ENCODE results near the gene ZCCHC2.

ZCCHC2 gene

DNA sequence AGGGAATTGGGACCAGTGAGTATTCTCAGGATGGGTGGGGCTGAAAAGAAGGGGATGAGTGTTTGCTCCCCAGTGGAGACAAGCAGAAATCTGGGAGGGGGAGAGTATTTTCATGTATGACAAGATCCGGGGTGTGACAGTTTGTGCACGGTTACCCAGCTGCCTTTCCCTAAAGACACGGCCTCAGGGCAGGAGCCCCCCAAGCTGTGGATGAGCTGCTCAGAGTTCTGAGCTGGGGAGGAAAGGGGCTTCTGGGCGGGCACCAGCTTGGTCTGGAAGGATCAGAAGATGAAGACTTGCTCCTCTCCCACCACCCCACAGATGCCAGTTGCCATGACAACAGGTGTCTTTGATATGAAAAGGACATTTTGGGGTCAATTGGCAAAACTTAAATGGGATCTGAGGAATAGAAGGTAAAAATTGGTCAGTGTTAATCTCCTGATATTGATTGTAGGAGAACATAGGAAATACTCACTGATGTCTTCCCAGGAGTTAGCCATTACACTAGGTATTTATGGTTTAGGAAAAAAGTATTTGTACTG is 29.2 kb downstream of the ZCCHC2 start:
- H3K9me3 ChIP-seq (ENCODE audit: insufficient read depth, low read length) = no peaks in the 10 kb centered on the region
- TF ChIP-seq EZH2phosphoT487 (conservative IDR thresholded peaks at IDR 0.05; ENCODE audit: low read length) = no peak
- TF ChIP-seq, protein P1, sequence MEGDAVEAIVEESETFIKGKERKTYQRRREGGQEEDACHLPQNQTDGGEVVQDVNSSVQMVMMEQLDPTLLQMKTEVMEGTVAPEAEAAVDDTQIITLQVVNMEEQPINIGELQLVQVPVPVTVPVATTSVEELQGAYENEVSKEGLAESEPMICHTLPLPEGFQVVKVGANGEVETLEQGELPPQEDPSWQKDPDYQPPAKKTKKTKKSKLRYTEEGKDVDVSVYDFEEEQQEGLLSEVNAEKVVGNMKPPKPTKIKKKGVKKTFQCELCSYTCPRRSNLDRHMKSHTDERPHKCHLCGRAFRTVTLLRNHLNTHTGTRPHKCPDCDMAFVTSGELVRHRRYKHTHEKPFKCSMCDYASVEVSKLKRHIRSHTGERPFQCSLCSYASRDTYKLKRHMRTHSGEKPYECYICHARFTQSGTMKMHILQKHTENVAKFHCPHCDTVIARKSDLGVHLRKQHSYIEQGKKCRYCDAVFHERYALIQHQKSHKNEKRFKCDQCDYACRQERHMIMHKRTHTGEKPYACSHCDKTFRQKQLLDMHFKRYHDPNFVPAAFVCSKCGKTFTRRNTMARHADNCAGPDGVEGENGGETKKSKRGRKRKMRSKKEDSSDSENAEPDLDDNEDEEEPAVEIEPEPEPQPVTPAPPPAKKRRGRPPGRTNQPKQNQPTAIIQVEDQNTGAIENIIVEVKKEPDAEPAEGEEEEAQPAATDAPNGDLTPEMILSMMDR (IDR thresholded peaks at IDR 0.05; ENCODE audit: insufficient read depth, low read length, poor library complexity, severe bottlenecking) = no peak
- peaks cover 22% of the 10 kb centered on the region for H3K36me3 ChIP-seq (ENCODE audit: low read length)
- H3K79me2 ChIP-seq (ENCODE audit: insufficient read depth, low read length) = no peaks in the 10 kb centered on the region
- H3K4me2 ChIP-seq (ENCODE audit: low read depth, low read length, poor library complexity, severe bottlenecking) = no peak overlapping the region
- H3K9ac ChIP-seq (ENCODE audit: low read length) = no peak overlapping the region
- H3K27ac ChIP-seq (ENCODE audit: low read depth, low read length) = no peak overlapping the region
- H3K27me3 ChIP-seq (ENCODE audit: low read length) = no peaks in the 10 kb centered on the region
- no peaks in the 10 kb centered on the region for H3K9me2 ChIP-seq (replicated peaks; ENCODE audit: insufficient read depth, low read length)
- no peaks in the 10 kb centered on the region for H3F3A ChIP-seq (ENCODE audit: insufficient read depth)
- no peaks in the 10 kb centered on the region for H4K20me1 ChIP-seq (ENCODE audit: low read depth, low read length)
- H2AFZ ChIP-seq (ENCODE audit: low read depth, low read length, severe bottlenecking) = no peak overlapping the region
- H3K4me3 ChIP-seq (ENCODE audit: insufficient read depth, low read length, poor library complexity, severe bottlenecking) = no peak overlapping the region

DNA sequence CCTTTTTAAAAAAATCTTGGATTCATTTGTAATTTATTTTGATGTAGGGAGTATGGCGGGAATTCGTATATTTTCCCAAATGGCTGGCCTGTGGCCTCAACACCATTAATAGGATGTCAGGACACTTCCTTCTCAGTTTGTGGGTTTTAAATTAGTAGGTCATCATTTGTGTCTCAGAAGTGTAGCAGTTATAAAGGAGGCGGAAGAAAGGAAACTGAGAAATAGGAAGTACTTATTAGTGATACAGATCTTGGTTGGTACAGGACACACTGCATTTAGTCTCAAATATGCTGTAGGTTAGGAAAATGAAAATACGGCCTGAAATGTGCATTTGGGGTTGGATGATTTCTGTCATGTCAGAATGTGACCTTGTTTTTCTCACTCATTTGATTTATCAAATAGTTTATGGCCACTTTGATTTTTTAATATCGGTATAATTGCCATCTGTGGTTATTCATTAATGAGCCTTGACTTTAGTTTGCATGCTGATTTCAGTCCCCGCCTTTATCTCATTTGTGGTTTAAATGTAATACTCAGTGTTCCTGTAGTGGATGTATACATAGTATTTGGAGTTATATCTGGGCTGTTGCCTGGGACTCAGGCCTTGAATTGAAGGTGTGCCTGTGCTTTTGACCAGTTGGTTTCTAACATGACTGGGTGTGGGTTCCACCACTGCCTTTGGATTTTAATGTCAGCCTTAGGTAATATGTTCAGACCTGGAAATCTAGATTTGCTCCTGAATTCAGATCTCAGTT is 31.4 kb downstream of the ZCCHC2 start:
- H3K27ac ChIP-seq (ENCODE audit: low read depth, low read length) = no peak overlapping the region
- no peaks in the 10 kb centered on the region for H3K27me3 ChIP-seq (ENCODE audit: low read length)
- H3K36me3 ChIP-seq (ENCODE audit: low read length) = peaks cover 42% of the 10 kb centered on the region
- H3K4me2 ChIP-seq (ENCODE audit: low read depth, low read length, poor library complexity, severe bottlenecking) = no peak overlapping the region
- H3K79me2 ChIP-seq (ENCODE audit: insufficient read depth, low read length) = no peaks in the 10 kb centered on the region
- H3K9ac ChIP-seq (ENCODE audit: low read length) = no peak overlapping the region
- no peaks in the 10 kb centered on the region for H3K9me2 ChIP-seq (replicated peaks; ENCODE audit: insufficient read depth, low read length)
- no peaks in the 10 kb centered on the region for H3K9me3 ChIP-seq (ENCODE audit: insufficient read depth, low read length)
- no peak overlapping the region for H3K4me3 ChIP-seq (ENCODE audit: insufficient read depth, low read length, poor library complexity, severe bottlenecking)
- H4K20me1 ChIP-seq (ENCODE audit: low read depth, low read length) = no peaks in the 10 kb centered on the region
- no peak for TF ChIP-seq EZH2phosphoT487 (conservative IDR thresholded peaks at IDR 0.05; ENCODE audit: low read length)
- TF ChIP-seq, protein P1 (IDR thresholded peaks at IDR 0.05; ENCODE audit: insufficient read depth, low read length, poor library complexity, severe bottlenecking) = no peak
- H2AFZ ChIP-seq (ENCODE audit: low read depth, low read length, severe bottlenecking) = no peak overlapping the region
- H3F3A ChIP-seq (ENCODE audit: insufficient read depth) = no peaks in the 10 kb centered on the region

DNA sequence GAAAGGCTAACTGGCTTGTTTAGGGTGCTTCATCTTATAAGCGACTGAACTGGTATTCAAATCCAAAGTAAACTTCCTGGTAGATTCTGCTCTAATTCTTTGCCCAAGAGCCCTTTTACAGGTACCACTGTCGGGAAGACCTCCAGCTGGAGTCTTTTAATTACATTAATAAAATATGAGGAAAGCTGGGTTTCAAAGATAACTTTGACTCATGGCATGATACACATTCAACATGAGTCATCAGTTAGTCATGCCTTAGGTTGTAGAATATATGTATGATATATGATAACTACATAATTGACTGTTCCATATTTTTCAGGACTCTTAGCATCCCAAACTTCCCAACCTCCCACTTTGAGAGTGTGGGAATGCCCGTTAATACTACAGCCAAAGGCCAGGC is 32.3 kb downstream of the ZCCHC2 start:
- 0 out of 2 replicates have a peak, but pooled peaks cover under 1% of the 10 kb centered on the region for H3F3A ChIP-seq (ENCODE audit: insufficient read depth)
- H3K27me3 ChIP-seq (ENCODE audit: low read length) = no peaks in the 10 kb centered on the region
- H3K4me3 ChIP-seq (ENCODE audit: insufficient read depth, low read length, poor library complexity, severe bottlenecking) = no peak overlapping the region
- peaks cover 49% of the 10 kb centered on the region for H3K36me3 ChIP-seq (ENCODE audit: low read length)
- no peaks in the 10 kb centered on the region for H3K9me2 ChIP-seq (replicated peaks; ENCODE audit: insufficient read depth, low read length)
- H3K27ac ChIP-seq (ENCODE audit: low read depth, low read length) = no peak overlapping the region
- H2AFZ ChIP-seq (ENCODE audit: low read depth, low read length, severe bottlenecking) = no peak overlapping the region
- H3K9me3 ChIP-seq (ENCODE audit: insufficient read depth, low read length) = no peaks in the 10 kb centered on the region
- H3K9ac ChIP-seq (ENCODE audit: low read length) = no peak overlapping the region
- no peak overlapping the region for H3K4me2 ChIP-seq (ENCODE audit: low read depth, low read length, poor library complexity, severe bottlenecking)
- TF ChIP-seq, protein P1 (IDR thresholded peaks at IDR 0.05; ENCODE audit: insufficient read depth, low read length, poor library complexity, severe bottlenecking) = no peak
- TF ChIP-seq EZH2phosphoT487 (conservative IDR thresholded peaks at IDR 0.05; ENCODE audit: low read length) = no peak
- no peaks in the 10 kb centered on the region for H4K20me1 ChIP-seq (ENCODE audit: low read depth, low read length)
- H3K79me2 ChIP-seq (ENCODE audit: insufficient read depth, low read length) = no peaks in the 10 kb centered on the region

Data from SU-DHL-6 (cell line).